Hepatocyte (in vitro differentiated cells): Measurements from ENCODE around the gene PAQR5.

Experiments
- EZH2 ChIP-seq: fragments of 200-600 bp; sonication (generic); IDR thresholded peaks from 2 replicates; pipeline ENCODE4 v1.6.1; 2016; ENCODE audit warnings: antibody characterized with exemption, mild to moderate bottlenecking, borderline replicate concordance
- TF ChIP-seq, protein P1 (sequence below): fragments of 200-600 bp; sonication (generic); IDR thresholded peaks from 2 replicates; pipeline ENCODE4 v1.5.1; 2016; ENCODE audit warnings: antibody characterized with exemption, mild to moderate bottlenecking; ENCODE audit not compliant: poor library complexity

DNA sequence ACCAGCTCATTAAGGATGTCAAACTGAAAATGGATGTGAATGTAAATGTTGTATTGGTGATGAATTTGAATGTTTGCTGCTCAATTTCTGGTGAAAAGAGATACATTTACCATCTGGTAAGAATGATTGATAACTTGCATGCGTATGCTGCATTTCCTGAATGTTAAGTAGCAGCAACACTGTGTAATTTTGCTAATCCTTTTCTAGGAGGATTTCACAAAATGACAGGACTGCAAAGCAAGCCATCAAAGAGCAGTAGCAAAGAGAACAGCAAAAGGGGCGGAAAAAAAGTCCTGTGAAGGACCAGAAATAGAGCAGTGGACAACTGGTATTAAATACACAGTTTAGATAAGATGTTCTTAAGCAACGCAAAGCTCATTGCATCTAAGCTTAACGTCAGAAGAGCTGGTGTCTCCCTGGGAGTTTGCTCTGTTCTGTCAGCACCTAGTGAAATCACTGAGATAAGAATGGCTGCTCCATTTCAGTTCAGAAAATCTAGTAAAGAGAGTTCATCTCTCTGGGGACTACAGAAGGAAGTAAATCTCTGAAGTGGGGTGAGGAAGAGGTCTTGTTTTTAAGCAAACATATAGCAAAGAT is 23.5 kb upstream of the PAQR5 start:
- TF ChIP-seq, protein P1, sequence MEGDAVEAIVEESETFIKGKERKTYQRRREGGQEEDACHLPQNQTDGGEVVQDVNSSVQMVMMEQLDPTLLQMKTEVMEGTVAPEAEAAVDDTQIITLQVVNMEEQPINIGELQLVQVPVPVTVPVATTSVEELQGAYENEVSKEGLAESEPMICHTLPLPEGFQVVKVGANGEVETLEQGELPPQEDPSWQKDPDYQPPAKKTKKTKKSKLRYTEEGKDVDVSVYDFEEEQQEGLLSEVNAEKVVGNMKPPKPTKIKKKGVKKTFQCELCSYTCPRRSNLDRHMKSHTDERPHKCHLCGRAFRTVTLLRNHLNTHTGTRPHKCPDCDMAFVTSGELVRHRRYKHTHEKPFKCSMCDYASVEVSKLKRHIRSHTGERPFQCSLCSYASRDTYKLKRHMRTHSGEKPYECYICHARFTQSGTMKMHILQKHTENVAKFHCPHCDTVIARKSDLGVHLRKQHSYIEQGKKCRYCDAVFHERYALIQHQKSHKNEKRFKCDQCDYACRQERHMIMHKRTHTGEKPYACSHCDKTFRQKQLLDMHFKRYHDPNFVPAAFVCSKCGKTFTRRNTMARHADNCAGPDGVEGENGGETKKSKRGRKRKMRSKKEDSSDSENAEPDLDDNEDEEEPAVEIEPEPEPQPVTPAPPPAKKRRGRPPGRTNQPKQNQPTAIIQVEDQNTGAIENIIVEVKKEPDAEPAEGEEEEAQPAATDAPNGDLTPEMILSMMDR = no peak
- TF ChIP-seq EZH2 = no peak
